Fibroblast of lung (primary cell): ENCODE data around the gene UBE2E3. TPM values are rescaled to one million over a fixed set of nuclear protein-coding genes. Genes with fewer than 3 reads are reported as not detected.

Experiments
- DNase-seq, 2 donors: peaks; one replicate each; pipeline versions ENCODE4 v3.0.0 to v3.0.0-alpha.2; 2010; ENCODE audit warnings: low read depth in 2 of 2
- H2AFZ ChIP-seq: 2 replicates; pipeline ENCODE4 v1.5.1; 2012; ENCODE audit warnings: low read length, control low read depth, inconsistent platforms
- H3K27ac ChIP-seq: 2 replicates; pipeline ENCODE4 v1.5.1; 2011; ENCODE audit warnings: low read length, control low read depth; ENCODE audit not compliant: insufficient read depth
- H3K27me3 ChIP-seq: 2 replicates; pipeline ENCODE4 v1.5.1; 2011; ENCODE audit warnings: mild to moderate bottlenecking, low read length; ENCODE audit not compliant: control insufficient read depth, insufficient read depth
- H3K36me3 ChIP-seq: 2 replicates; pipeline ENCODE4 v1.5.1; 2011; ENCODE audit warnings: low read length; ENCODE audit not compliant: control insufficient read depth, insufficient read depth
- H3K4me1 ChIP-seq: 2 replicates; pipeline ENCODE4 v1.5.1; 2011; ENCODE audit warnings: low read length; ENCODE audit not compliant: control insufficient read depth, insufficient read depth; ENCODE audit errors: extremely low read depth
- H3K4me2 ChIP-seq: 2 replicates; pipeline ENCODE4 v1.5.1; 2011; ENCODE audit warnings: low read length, control low read depth; ENCODE audit not compliant: insufficient read depth; ENCODE audit errors: extremely low read depth
- H3K4me3 ChIP-seq, 4 experiments: fragments of 200-600 bp in 1 of 4; sonication (generic) in 1 of 4; replicated peaks in 1 of 4; 2 replicates each; pipeline ENCODE4 v1.5.1; 2011 to 2016; ENCODE audit warnings: low read length in 4 of 4, low read depth in 3 of 4, mild to moderate bottlenecking in 3 of 4, control low read depth in 2 of 4, inconsistent platforms in 1 of 4, mixed read lengths in 1 of 4; ENCODE audit not compliant: insufficient read depth in 1 of 4; ENCODE audit errors: control extremely low read depth in 1 of 4
- H3K79me2 ChIP-seq: 2 replicates; pipeline ENCODE4 v1.5.1; 2012; ENCODE audit warnings: mild to moderate bottlenecking, low read length, inconsistent platforms; ENCODE audit not compliant: control insufficient read depth, insufficient read depth
- H3K9ac ChIP-seq: 2 replicates; pipeline ENCODE4 v1.5.1; 2011; ENCODE audit warnings: mild to moderate bottlenecking, low read length, control low read depth; ENCODE audit not compliant: insufficient read depth
- H3K9me3 ChIP-seq: 2 replicates; pipeline ENCODE4 v1.5.1; 2012; ENCODE audit warnings: low read depth, low read length; ENCODE audit not compliant: control insufficient read depth, insufficient read depth
- H4K20me1 ChIP-seq: 2 replicates; pipeline ENCODE4 v1.5.1; 2011; ENCODE audit warnings: low read length; ENCODE audit not compliant: control insufficient read depth, insufficient read depth; ENCODE audit errors: extremely low read depth
- EZH2 ChIP-seq: IDR thresholded peaks from 2 replicates; pipeline ENCODE4 v1.5.1; 2012; ENCODE audit warnings: low read length, control low read depth, mild to moderate bottlenecking; ENCODE audit errors: missing control alignments
- polyA plus RNA-seq, 2 donors: library from polyadenylated mRNA; depleted of rRNA in 1 of 2; stranded (reverse) in 1 of 2; unstranded in 1 of 2; fragments of >200 nt; gene quantifications; 2 replicates each; pipeline ENCODE4 v1.2.1, GENCODE V29; 2011 to 2012; ENCODE audit warnings: missing spikeins in 1 of 2
- total RNA-seq: library from RNA; depleted of rRNA; stranded (reverse); fragments of >200 nt; gene quantifications from 2 replicates; pipeline ENCODE4 v1.2.1, GENCODE V29; 2014
- TF ChIP-seq, protein P1 (sequence below), 2 donors: IDR thresholded peaks in 1 of 2; conservative IDR thresholded peaks in 1 of 2; 1 replicate in 1 of 2; 2 replicates in 1 of 2; pipeline ENCODE4 v1.5.1; 2011 to 2012; ENCODE audit warnings: low read length in 2 of 2, control low read depth in 1 of 2, inconsistent platforms in 1 of 2, low read depth in 1 of 2, mild to moderate bottlenecking in 1 of 2

Gene UBE2E3
- total and polyA plus RNA-seq, 2 donors (not counting 1 experiment from before 2014, with no cell fraction given), result 57.5 to 138 TPM

- H3K27ac ChIP-seq, result no peak overlapping the region
- H3K36me3 ChIP-seq, result no peaks in the 10 kb centered on the region
- DNase-seq, result peak in 1 of 2 donors; percentile 49
- H3K4me3 ChIP-seq, result no peak overlapping the region
- H3K4me1 ChIP-seq, result no peaks in the 10 kb centered on the region
- no peaks in the 10 kb centered on the region for H3K27me3 ChIP-seq
- no peak overlapping the region for H2AFZ ChIP-seq
- no peak overlapping the region for H3K9ac ChIP-seq
- no peak overlapping the region for H3K4me2 ChIP-seq
- no peaks in the 10 kb centered on the region for H4K20me1 ChIP-seq
- H3K79me2 ChIP-seq, result peaks cover 95% of the 10 kb centered on the region
- H3K9me3 ChIP-seq, result no peaks in the 10 kb centered on the region
- no peak for TF ChIP-seq EZH2
- TF ChIP-seq, protein P1, sequence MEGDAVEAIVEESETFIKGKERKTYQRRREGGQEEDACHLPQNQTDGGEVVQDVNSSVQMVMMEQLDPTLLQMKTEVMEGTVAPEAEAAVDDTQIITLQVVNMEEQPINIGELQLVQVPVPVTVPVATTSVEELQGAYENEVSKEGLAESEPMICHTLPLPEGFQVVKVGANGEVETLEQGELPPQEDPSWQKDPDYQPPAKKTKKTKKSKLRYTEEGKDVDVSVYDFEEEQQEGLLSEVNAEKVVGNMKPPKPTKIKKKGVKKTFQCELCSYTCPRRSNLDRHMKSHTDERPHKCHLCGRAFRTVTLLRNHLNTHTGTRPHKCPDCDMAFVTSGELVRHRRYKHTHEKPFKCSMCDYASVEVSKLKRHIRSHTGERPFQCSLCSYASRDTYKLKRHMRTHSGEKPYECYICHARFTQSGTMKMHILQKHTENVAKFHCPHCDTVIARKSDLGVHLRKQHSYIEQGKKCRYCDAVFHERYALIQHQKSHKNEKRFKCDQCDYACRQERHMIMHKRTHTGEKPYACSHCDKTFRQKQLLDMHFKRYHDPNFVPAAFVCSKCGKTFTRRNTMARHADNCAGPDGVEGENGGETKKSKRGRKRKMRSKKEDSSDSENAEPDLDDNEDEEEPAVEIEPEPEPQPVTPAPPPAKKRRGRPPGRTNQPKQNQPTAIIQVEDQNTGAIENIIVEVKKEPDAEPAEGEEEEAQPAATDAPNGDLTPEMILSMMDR (conservative IDR thresholded peaks at IDR 0.05 in 1 of 2, IDR thresholded peaks at IDR 0.05 in 1 of 2; ENCODE audit: low read depth in 1 of 2, low read length in 2 of 2), result no peak
These were observed 44.6 kb downstream of the UBE2E3 start for GRCh38 chr2:181025004-181025403.

- H4K20me1 ChIP-seq, result no peaks in the 10 kb centered on the region
- H3K4me1 ChIP-seq, result peaks cover 9% of the 10 kb centered on the region
- H3K9me3 ChIP-seq, result no peaks in the 10 kb centered on the region
- H3K27me3 ChIP-seq, result no peaks in the 10 kb centered on the region
- TF ChIP-seq, protein P1 (conservative IDR thresholded peaks at IDR 0.05 in 1 of 2, IDR thresholded peaks at IDR 0.05 in 1 of 2; ENCODE audit: low read depth in 1 of 2, low read length in 2 of 2), result no peak
- no peak for TF ChIP-seq EZH2
- no peak overlapping the region for H3K9ac ChIP-seq
- no peaks in the 10 kb centered on the region for H3K36me3 ChIP-seq
- no peak overlapping the region for H3K4me3 ChIP-seq
- H2AFZ ChIP-seq, result no peak overlapping the region
- peaks cover 54% of the 10 kb centered on the region for H3K79me2 ChIP-seq
- no peak for DNase-seq
- peak overlapping the region; percentile 48 for H3K4me2 ChIP-seq
- H3K27ac ChIP-seq, result peak overlapping the region; percentile 37
These were observed 56.0 kb downstream of the UBE2E3 start for GRCh38 chr2:181036445-181036844.

GRCh38 chr2:181036848-181037603 lies 56.6 kb downstream of the UBE2E3 start:
- Histone ChIP-seq H3K36me3 (no peaks in the 10 kb centered on the region), H3K79me2 (peaks cover 55% of the 10 kb centered on the region), H4K20me1 (no peaks in the 10 kb centered on the region), H2AFZ (no peak overlapping the region), H3K27ac (peak overlapping the region; percentile 61), H3K4me3 (no peak overlapping the region), H3K4me1 (peaks cover 9% of the 10 kb centered on the region), H3K9me3 (no peaks in the 10 kb centered on the region), H3K4me2 (peak overlapping the region; percentile 4), H3K27me3 (no peaks in the 10 kb centered on the region), H3K9ac (no peak overlapping the region)
- peak; percentile 64 to 86 for DNase-seq
- TF ChIP-seq EZH2, result no peak
- TF ChIP-seq, protein P1 (conservative IDR thresholded peaks at IDR 0.05 in 1 of 2, IDR thresholded peaks at IDR 0.05 in 1 of 2; ENCODE audit: low read depth in 1 of 2, low read length in 2 of 2), result no peak
